Lower leg skin (tissue), 3 donors: ENCODE results near the gene ZGLP1.

Experiments
- CTCF ChIP-seq, 3 donors: fragments of 450-650 bp; IDR thresholded peaks; one replicate each; pipeline ENCODE4 v1.5.1; 2016; ENCODE audit warnings: antibody characterized with exemption in 3 of 3, mild to moderate bottlenecking in 3 of 3, moderate library complexity in 2 of 3
- POLR2A ChIP-seq, 2 donors: fragments of 450-650 bp; IDR thresholded peaks; one replicate each; pipeline ENCODE4 v1.6.1; 2016 to 2017; ENCODE audit warnings: antibody characterized with exemption in 2 of 2, mild to moderate bottlenecking in 1 of 2, moderate library complexity in 1 of 2

- no peak for TF ChIP-seq CTCF (IDR thresholded peaks at IDR 0.05)
- no peak for TF ChIP-seq POLR2A (IDR thresholded peaks at IDR 0.05)
Observed at GRCh38 chr19:10327793-10328192, 18.2 kb upstream of the ZGLP1 start.
